Measurements from ENCODE around the gene HIC2. TPM values are rescaled to one million over a fixed set of nuclear protein-coding genes. Genes with fewer than 3 reads are reported as not detected.

The HIC2 gene
- total and polyA plus RNA-seq, 9 of the 15 experiments (the other 6 are each of a cell fraction or from before 2014, with no cell fraction given), result 1.7 to 117 (median 35.5) TPM

- TF ChIP-seq ZNF609 (CRISPR knock-in tag; IDR thresholded peaks at IDR 0.05; ENCODE audit: borderline replicate concordance), result no peak
- TF ChIP-seq MYNN (IDR thresholded peaks at IDR 0.05), result peak; percentile 40; the same call in 1 of the 2 replicates
- no peak for TF ChIP-seq MYNN (CRISPR knock-in tag; IDR thresholded peaks at IDR 0.05)
- TF ChIP-seq ZNF707 (CRISPR knock-in tag; conservative IDR thresholded peaks at IDR 0.05), result no peak
- no peak for TF ChIP-seq ZNF263 (CRISPR knock-in tag; IDR thresholded peaks at IDR 0.05; ENCODE audit: borderline replicate concordance)
- no peak for TF ChIP-seq HSF4 (CRISPR knock-in tag; IDR thresholded peaks at IDR 0.05; ENCODE audit: borderline replicate concordance)
- TF ChIP-seq ZBTB7A (IDR thresholded peaks at IDR 0.05; ENCODE audit: borderline replicate concordance, control insufficient read depth, low read depth, low read length), result no peak; the same call in 1 of the 2 replicates
- no peak for TF ChIP-seq ZMIZ1 (IDR thresholded peaks at IDR 0.05; ENCODE audit: low read depth in 2 of 2, low read length in 2 of 2)
- TF ChIP-seq HDGF (IDR thresholded peaks at IDR 0.05), result peak; percentile 86; the same call in 1 of the 2 replicates
- no peak for TF ChIP-seq ZNF589 (CRISPR knock-in tag; IDR thresholded peaks at IDR 0.05; ENCODE audit: low read depth)
- no peak for TF ChIP-seq ETV5 (CRISPR knock-in tag; IDR thresholded peaks at IDR 0.05; ENCODE audit: low read depth)
- no peak for TF ChIP-seq ATF6 (CRISPR knock-in tag; IDR thresholded peaks at IDR 0.05)
- no peak for TF ChIP-seq SAFB (IDR thresholded peaks at IDR 0.05; ENCODE audit: borderline replicate concordance, low read depth, low read length)
- no peak for TF ChIP-seq MXI1 (IDR thresholded peaks at IDR 0.05; ENCODE audit: low read depth, low read length)
Observed at GRCh38 chr22:21447694-21448402, 30.7 kb downstream of the HIC2 start (continued).

Data from K562 (cell line).